OCI-M2 (cell line): ENCODE data around the gene DCAF12L1.

Experiments used
- DNase-seq: peaks from one replicate; lab custom pipeline; 2025; ENCODE audit not compliant: unreplicated experiment; lab: John Stamatoyannopoulos, UW

DCAF12L1 gene

GRCh38 chrX:126552313-126553022 lies at the start of gene DCAF12L1:
TSS of gene DCAF12L1 (minus strand) at chrX:126552814. CDS start at chrX:126552608, 206 bp downstream.
- no peak for DNase-seq

DNA sequence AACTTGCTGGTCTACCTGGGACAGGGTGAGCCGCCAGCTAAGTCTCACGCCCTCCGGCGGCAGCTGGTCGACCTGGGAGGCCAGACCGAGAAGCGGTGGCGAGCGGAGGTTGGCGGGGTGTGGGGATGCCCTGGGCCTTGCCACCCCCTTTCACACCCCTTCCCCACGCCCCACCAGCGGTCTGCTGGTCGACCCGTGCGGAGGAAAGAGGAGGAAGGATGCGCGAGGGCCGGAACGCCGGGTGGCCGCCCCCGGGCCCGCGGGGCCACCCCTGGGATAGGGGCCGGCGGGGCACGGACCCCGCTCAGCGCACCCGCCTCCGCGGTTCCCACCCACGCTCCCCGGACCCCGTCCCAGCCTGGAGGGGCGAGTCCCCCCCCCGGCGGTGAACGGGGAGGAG lies 28.3 kb upstream of the DCAF12L1 start:
- DNase-seq: no peak

DNA sequence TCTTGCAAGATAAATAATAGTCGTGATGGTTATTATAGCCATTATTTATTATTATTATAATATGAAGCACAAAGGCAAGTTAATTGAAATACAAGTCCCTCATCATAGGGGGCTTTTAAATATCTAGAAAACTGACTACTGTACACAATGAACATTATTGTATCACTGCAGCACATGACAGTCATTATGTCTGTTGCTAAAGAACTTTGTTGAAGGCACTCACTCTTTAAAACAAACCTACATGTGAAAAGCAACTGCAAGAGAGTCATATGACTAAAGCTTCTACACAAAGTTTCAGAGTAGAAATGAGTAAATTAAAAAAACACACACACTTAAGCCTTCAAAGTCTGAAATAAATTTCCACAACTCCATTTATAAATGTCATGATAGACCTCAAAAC lies 23.3 kb upstream of the DCAF12L1 start:
- DNase-seq: no peak

DNA sequence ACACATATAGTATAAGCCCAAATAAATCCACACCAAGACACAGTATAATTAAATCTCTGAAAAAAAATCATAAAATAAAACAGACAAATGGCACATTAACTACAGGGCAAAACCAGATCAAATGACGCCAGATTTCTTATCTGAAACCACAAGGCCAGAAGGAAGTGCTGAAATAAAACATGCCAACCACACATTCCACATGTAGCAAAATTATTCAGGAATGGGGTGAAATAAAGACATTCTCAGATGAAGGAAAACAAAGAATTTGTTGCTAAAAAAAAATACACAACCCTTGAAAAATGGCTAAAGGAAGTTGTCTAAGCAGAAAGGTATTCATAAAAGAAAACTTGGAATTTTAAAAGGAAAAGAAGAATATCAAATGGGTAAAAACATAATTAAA lies 4.5 kb upstream of the DCAF12L1 start:
- DNase-seq: no peak

GRCh38 chrX:126551725-126552312 lies 795 bp downstream of the DCAF12L1 start:
- no peak for DNase-seq

DNA sequence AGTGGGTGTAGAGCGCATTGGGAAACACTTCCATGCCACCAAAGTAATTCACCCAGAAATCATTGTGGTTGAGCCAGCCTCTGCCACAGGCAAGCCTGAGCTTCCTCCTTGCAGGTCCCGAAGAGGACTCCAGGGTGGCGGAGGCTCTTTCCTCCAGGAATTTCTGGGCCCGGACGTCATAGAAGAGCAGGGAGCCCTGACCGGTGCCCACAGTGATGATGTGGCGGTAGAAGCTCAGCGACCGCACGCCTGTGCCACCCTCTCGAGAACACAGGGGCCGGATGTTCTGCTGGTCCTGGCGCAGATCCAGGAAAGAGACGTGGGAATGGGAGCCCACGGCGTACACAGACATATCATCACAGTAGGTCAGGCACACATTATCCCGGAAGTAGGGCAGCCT lies 1.3 kb downstream of the DCAF12L1 start:
- DNase-seq: no peak

DNA sequence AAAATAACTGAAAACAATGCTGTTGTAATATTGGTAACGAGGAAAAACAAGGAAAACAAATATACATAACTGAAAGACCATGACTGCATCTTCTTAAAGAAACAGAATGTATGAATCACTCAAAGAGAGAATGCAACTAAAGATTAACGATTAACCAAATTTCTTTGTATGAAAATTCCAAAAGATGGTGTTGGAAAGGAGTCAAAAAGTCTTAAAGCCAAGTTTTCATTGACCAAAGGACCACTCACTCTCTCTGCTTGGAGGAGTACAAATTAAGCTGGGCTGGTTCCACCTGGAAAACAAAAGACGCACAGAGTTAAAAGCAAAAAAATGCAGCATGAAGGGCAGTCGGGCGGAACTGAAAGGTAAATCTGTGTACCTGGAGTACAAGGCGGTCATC lies 1.8 kb downstream of the DCAF12L1 start:
- no peak for DNase-seq

GRCh38 chrX:126509923-126510322 lies 42.7 kb downstream of the DCAF12L1 start:
- no peak for DNase-seq
